ENCODE results near the gene GNB3.

Gene GNB3

DNA sequence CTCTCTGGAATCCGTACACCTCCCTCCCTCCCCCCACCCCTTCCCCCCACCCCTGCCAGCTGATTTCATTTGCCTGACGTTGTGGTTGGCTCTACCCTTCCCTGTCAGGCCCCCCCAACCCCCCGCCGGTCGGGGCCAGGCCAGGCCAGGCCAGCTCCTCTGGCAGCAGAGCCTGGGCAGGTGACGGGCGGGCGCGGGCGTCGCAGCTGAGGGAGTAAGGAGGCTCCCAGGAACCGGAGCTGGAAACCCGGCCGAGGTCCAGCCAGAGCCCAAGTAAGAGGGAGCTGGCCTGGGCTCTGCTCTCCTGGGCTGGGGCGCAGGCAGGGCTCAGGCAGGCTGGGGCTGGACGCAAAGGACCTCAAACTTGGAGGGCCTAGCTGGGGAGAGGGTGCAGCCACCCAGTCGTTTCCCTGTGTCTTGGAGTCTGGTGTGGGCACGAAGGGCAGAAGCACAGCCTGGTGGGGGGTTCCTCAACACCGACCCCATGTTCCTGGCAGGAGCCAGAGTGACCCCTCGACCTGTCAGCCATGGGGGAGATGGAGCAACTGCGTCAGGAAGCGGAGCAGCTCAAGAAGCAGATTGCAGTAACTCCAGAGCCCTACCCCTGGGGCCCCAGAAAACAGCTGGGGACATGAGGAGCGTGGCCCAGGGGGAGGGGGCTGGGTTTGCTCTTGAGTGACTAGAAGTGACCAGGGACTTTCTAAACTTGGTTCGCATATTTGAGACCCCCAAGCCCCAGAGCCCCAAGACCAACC lies at the start of gene GNB3:
Gene GNB3, plus strand, starts transcription at position 165 of the 755 bp plus-strand sequence. Its CDS starts 363 bp downstream, at position 528.
- H3K27me3 ChIP-seq (ENCODE audit: insufficient read depth, low read length), result no peaks in the 10 kb centered on the region
- H3K9ac ChIP-seq (ENCODE audit: low read depth, low read length), result no peak within 1 kb of the TSS
- H3K9me3 ChIP-seq (ENCODE audit: insufficient read depth, low read depth, low read length), result no peaks in the 10 kb centered on the region
- H3K4me1 ChIP-seq (ENCODE audit: insufficient read depth, low read length), result 0 out of 2 replicates have a peak, but pooled peaks cover 4% of the 10 kb centered on the region
- H3K27ac ChIP-seq (ENCODE audit: low read length), result no peak within 1 kb of the TSS
- H3K4me3 ChIP-seq (ENCODE audit: low read length), result no peak within 1 kb of the TSS
- peaks cover 86% of the 10 kb centered on the region for H3K36me3 ChIP-seq (ENCODE audit: insufficient read depth, low read depth, low read length)

DNA sequence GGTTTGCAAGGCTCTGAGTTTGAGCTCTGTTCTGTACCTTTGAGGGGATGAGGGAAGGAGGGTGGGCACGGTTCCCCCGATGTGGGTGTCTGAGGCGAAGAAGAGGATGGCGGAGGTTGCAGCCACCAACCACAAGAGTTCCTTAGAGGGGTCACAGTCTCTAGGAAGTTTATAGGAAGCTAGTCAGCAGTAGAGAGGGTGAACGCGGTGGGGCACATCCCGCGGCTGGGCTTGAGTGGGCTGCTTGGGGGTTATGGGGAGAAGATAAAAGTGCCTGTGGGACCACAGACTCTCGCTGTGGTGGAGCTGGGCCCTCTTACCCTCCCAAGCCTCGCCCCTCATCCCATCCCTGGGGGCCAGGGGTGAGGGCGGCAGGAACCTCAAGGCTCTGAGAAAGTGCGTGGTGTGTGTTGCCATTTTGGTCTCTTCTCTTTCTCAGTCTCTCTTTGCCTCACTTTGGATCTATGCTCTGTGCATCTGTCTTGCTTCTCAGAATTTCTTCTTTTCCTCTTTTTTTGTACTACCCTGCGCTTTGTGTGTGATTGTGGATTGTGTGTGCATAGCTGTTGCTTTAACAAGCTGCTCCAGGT lies 48.7 kb upstream of the GNB3 start:
- Histone ChIP-seq H3K36me3 (ENCODE audit: insufficient read depth, low read depth, low read length) (no peaks in the 10 kb centered on the region), H3K27me3 (ENCODE audit: insufficient read depth, low read length) (no peaks in the 10 kb centered on the region), H3K27ac (ENCODE audit: low read length) (no peak overlapping the region), H3K4me1 (ENCODE audit: insufficient read depth, low read length) (peaks cover 4% of the 10 kb centered on the region; the same call in 1 of the 2 replicates), H3K9me3 (ENCODE audit: insufficient read depth, low read depth, low read length) (no peaks in the 10 kb centered on the region), H3K9ac (ENCODE audit: low read depth, low read length) (no peak overlapping the region), H3K4me3 (ENCODE audit: low read length) (no peak overlapping the region)

DNA sequence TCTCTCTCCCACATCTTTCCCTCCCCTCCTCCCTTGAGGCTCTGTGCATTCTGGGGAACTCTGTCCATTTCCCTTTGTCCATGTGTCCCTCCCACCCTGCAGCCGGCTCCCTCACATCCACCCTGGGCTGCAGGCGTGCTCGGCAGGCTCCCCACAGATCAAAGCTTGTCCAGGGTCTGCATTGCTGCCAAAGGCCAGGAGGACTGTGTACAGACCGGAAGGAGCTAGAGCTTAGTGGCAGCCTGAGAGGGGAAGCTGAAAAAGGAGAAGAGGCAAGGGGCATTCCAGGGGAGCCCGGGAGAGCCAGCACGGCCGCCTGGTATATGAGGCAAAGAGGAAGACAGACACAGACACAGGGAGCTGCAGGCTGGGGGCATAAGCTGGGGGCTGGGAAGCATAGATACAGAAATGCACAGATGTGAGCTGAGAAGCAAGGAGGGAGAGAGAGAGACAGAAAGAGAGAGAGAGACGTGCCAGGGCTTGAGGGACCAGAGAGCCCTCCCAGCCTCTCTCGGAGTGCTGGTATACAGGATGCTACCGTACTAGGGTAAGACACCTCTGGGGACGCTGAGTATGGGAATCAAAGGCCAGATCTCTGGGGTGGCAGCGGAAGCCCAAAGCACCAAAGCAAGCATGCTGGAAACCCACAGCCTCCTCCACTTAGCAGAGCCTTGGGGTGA lies 48.1 kb upstream of the GNB3 start:
- Histone ChIP-seq H3K4me3 (ENCODE audit: low read length) (no peak overlapping the region), H3K9me3 (ENCODE audit: insufficient read depth, low read depth, low read length) (no peaks in the 10 kb centered on the region), H3K27me3 (ENCODE audit: insufficient read depth, low read length) (no peaks in the 10 kb centered on the region), H3K27ac (ENCODE audit: low read length) (no peak overlapping the region), H3K4me1 (ENCODE audit: insufficient read depth, low read length) (no peaks in the 10 kb centered on the region), H3K9ac (ENCODE audit: low read depth, low read length) (no peak overlapping the region), H3K36me3 (ENCODE audit: insufficient read depth, low read depth, low read length) (no peaks in the 10 kb centered on the region)

DNA sequence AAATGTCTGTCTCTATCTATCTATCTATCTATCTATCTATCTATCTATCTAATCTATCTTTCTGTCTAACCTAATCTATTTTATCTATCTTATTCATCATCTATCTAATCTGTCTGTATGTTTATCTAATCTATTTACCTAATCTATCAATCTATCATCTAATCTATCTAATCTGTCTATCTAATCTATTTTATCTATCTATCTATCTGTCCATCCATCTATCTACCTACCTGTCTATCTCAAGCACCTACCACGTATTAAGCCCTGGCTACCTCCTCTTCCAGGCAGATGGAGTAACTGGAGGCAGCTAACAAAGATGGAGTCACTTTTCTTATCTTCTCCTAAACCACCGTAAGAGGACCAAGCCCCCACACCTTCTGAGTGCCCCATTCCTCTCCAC lies 45.6 kb upstream of the GNB3 start:
- H3K9me3 ChIP-seq (ENCODE audit: insufficient read depth, low read depth, low read length), result no peaks in the 10 kb centered on the region
- H3K4me3 ChIP-seq (ENCODE audit: low read length), result no peak overlapping the region
- no peaks in the 10 kb centered on the region for H3K27me3 ChIP-seq (ENCODE audit: insufficient read depth, low read length)
- no peak overlapping the region for H3K9ac ChIP-seq (ENCODE audit: low read depth, low read length)
- no peaks in the 10 kb centered on the region for H3K36me3 ChIP-seq (ENCODE audit: insufficient read depth, low read depth, low read length)
- no peaks in the 10 kb centered on the region for H3K4me1 ChIP-seq (ENCODE audit: insufficient read depth, low read length)
- no peak overlapping the region for H3K27ac ChIP-seq (ENCODE audit: low read length)

DNA sequence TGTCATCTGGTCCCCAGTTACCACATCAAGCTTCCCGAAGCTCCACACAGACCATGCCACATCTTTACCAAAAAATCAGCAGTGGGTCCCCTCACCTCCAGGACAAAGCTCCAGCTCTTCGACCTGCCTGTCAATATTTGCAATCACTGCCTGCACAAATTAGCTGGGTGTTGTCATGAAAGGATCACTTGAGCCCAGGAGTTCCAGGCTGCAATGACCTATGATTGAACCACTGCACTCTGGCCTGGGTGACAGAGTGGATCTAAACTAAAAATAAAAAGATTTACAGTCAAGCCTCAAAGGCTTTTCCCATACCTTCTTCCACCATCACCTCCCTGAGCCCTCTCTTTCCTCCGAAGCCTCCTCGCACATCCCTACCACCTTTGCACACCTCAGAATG lies 44.1 kb upstream of the GNB3 start:
- Histone ChIP-seq H3K27ac (ENCODE audit: low read length) (no peak overlapping the region), H3K9me3 (ENCODE audit: insufficient read depth, low read depth, low read length) (no peaks in the 10 kb centered on the region), H3K27me3 (ENCODE audit: insufficient read depth, low read length) (no peaks in the 10 kb centered on the region), H3K9ac (ENCODE audit: low read depth, low read length) (no peak overlapping the region), H3K4me1 (ENCODE audit: insufficient read depth, low read length) (no peaks in the 10 kb centered on the region), H3K4me3 (ENCODE audit: low read length) (no peak overlapping the region), H3K36me3 (ENCODE audit: insufficient read depth, low read depth, low read length) (no peaks in the 10 kb centered on the region)

DNA sequence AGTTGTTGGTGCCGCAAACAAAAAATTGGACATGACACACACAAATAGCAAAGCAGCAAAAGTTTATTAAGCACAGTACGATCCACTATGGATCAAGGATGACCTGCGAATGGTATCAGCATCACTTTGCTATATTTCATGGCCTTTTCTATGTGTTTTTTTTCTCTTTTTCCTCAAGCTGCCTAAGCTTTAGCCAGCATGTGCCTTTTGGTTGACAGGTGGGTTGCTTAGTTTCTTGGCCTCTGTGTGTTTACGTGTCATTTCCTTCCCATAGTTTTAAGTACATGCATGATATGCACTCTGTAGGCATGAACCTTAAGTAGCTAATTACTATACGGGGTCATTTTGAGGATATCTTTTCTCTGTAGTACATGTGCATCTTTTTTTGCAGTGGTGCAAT lies 41.6 kb upstream of the GNB3 start:
- Histone ChIP-seq H3K4me3 (ENCODE audit: low read length) (no peak overlapping the region), H3K9ac (ENCODE audit: low read depth, low read length) (no peak overlapping the region), H3K4me1 (ENCODE audit: insufficient read depth, low read length) (no peaks in the 10 kb centered on the region), H3K27me3 (ENCODE audit: insufficient read depth, low read length) (no peaks in the 10 kb centered on the region), H3K36me3 (ENCODE audit: insufficient read depth, low read depth, low read length) (no peaks in the 10 kb centered on the region), H3K9me3 (ENCODE audit: insufficient read depth, low read depth, low read length) (no peaks in the 10 kb centered on the region), H3K27ac (ENCODE audit: low read length) (no peak overlapping the region)

DNA sequence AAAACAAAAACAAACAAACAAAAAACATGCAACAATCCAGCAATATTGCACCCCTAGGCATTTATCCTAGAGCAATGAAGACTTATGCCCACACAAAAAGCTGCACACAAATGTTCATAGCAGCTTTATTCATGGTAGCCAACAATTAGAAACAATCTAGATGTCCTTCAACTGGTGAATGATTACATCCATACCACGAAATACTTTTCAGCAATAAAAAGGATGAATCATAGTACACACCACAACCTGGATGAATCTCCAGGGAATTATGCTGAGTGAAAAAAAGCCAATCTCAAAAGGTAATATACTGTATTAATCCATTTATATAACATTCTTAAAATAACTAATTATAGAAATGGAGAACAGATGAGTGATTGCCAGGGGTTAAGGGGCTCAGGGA lies 33.6 kb upstream of the GNB3 start:
- Histone ChIP-seq H3K9ac (ENCODE audit: low read depth, low read length) (no peak overlapping the region), H3K4me1 (ENCODE audit: insufficient read depth, low read length) (no peaks in the 10 kb centered on the region; the same call in 1 of the 2 replicates), H3K4me3 (ENCODE audit: low read length) (no peak overlapping the region), H3K27me3 (ENCODE audit: insufficient read depth, low read length) (no peaks in the 10 kb centered on the region), H3K27ac (ENCODE audit: low read length) (no peak overlapping the region), H3K9me3 (ENCODE audit: insufficient read depth, low read depth, low read length) (no peaks in the 10 kb centered on the region), H3K36me3 (ENCODE audit: insufficient read depth, low read depth, low read length) (no peaks in the 10 kb centered on the region)

DNA sequence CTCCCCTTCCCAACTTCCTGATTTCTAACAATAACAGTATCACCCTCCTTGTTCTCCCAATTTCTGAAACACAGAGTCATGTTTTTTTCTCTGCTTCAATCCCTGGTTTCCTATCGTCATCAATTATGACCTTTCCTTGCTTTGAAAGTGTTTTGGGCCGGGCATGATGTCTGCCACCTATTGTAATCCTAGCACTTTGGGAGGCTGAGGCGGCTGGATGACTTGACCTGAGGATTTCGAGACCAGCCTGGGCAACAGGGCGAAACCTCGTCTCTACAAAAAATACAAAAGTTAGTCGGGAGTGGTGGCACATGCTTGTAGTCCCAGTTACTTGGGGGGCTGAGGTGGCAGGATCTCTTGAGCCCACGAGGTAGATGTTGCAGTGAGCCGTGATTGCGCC lies 31.7 kb upstream of the GNB3 start:
- no peaks in the 10 kb centered on the region for H3K9me3 ChIP-seq (ENCODE audit: insufficient read depth, low read depth, low read length)
- H3K4me1 ChIP-seq (ENCODE audit: insufficient read depth, low read length), result no peaks in the 10 kb centered on the region; the same call in 1 of the 2 replicates
- no peaks in the 10 kb centered on the region for H3K27me3 ChIP-seq (ENCODE audit: insufficient read depth, low read length)
- H3K27ac ChIP-seq (ENCODE audit: low read length), result no peak overlapping the region
- H3K9ac ChIP-seq (ENCODE audit: low read depth, low read length), result no peak overlapping the region
- no peak overlapping the region for H3K4me3 ChIP-seq (ENCODE audit: low read length)
- H3K36me3 ChIP-seq (ENCODE audit: insufficient read depth, low read depth, low read length), result no peaks in the 10 kb centered on the region

DNA sequence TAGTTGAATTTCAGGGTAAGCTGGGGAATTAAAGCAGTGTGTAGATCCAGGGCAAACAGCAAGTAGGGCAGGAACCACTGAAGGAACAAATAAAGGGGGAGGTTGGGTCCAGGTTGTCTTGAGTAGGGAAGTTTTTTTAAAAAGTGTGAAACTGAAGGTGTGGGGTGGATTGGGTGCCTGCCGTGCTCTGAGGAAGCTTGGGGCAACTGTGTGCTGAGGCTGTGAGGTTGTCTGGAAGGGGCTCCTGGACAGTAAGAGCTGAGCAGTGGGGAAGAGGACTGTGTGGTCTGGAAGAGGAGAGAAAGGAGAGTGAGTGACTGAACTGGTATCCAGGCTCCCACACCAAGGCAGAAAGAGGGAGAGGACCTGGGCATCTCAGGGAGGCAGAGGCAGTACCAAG lies 30.0 kb upstream of the GNB3 start:
- Histone ChIP-seq H3K4me3 (ENCODE audit: low read length) (no peak overlapping the region), H3K27me3 (ENCODE audit: insufficient read depth, low read length) (peaks cover 7% of the 10 kb centered on the region; the same call in 1 of the 2 replicates), H3K9ac (ENCODE audit: low read depth, low read length) (no peak overlapping the region), H3K36me3 (ENCODE audit: insufficient read depth, low read depth, low read length) (no peaks in the 10 kb centered on the region), H3K9me3 (ENCODE audit: insufficient read depth, low read depth, low read length) (no peaks in the 10 kb centered on the region), H3K27ac (ENCODE audit: low read length) (no peak overlapping the region), H3K4me1 (ENCODE audit: insufficient read depth, low read length) (no peaks in the 10 kb centered on the region; the same call in 1 of the 2 replicates)

DNA sequence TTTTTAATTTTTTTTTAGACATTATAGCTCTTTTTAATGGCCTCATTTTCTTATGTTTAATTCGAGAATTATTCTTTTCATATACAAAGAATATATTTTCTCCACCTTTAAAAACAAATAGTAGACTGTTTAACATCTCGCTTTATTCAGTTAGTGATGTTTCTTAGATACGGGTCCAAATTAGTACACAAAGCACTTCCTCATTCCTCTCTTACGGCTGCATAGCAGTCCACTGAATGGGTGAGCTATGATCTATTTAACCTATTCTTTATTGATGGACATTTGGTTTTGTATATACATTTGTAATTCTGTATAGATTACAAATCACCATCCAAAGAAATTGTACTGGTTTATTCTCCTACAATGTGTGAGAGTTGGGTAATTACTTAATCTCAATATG lies 27.4 kb upstream of the GNB3 start:
- H3K27me3 ChIP-seq (ENCODE audit: insufficient read depth, low read length), result peaks cover 7% of the 10 kb centered on the region; the same call in 1 of the 2 replicates
- no peak overlapping the region for H3K9ac ChIP-seq (ENCODE audit: low read depth, low read length)
- H3K9me3 ChIP-seq (ENCODE audit: insufficient read depth, low read depth, low read length), result no peaks in the 10 kb centered on the region
- no peak overlapping the region for H3K27ac ChIP-seq (ENCODE audit: low read length)
- no peaks in the 10 kb centered on the region for H3K36me3 ChIP-seq (ENCODE audit: insufficient read depth, low read depth, low read length)
- no peak overlapping the region for H3K4me3 ChIP-seq (ENCODE audit: low read length)
- H3K4me1 ChIP-seq (ENCODE audit: insufficient read depth, low read length), result no peaks in the 10 kb centered on the region; the same call in 1 of the 2 replicates

DNA sequence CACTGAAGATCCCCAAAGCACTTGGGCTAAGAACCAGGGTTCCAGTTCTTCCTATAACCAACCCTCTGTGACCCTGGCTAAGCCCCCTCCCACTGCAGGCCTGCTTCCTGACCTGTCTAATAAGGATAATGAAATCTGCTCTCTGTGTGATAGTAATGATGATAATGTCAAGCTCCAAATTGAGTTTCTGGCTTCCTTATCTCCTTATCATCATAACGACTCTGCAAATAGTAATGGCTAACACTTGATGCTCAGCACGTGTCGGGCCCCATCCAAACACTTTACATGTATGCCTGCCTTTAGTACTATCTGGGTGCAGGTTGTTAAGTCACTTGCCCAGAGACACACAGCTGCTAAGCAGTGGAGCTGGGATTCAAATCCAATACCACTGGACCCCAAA lies 24.1 kb upstream of the GNB3 start:
- H3K9ac ChIP-seq (ENCODE audit: low read depth, low read length), result no peak overlapping the region
- H3K36me3 ChIP-seq (ENCODE audit: insufficient read depth, low read depth, low read length), result no peaks in the 10 kb centered on the region
- no peak overlapping the region for H3K4me3 ChIP-seq (ENCODE audit: low read length)
- H3K27ac ChIP-seq (ENCODE audit: low read length), result no peak overlapping the region
- peaks cover 15% of the 10 kb centered on the region for H3K4me1 ChIP-seq (ENCODE audit: insufficient read depth, low read length)
- H3K9me3 ChIP-seq (ENCODE audit: insufficient read depth, low read depth, low read length), result no peaks in the 10 kb centered on the region
- H3K27me3 ChIP-seq (ENCODE audit: insufficient read depth, low read length), result peaks cover 15% of the 10 kb centered on the region

DNA sequence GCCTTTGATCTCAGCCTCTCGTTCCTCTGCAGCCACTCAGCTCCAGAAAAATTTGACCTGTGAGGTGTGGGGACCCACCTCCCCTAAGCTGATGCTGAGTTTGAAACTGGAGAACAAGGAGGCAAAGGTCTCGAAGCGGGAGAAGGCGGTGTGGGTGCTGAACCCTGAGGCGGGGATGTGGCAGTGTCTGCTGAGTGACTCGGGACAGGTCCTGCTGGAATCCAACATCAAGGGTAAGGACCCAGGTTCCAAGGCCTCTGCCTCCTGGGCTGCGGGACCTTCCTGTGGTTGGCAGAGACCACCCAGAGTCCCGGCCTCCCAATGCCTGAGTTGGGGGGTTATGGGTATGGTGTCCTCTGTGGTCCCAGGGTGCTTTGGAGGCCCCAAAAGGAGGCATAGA lies 23.6 kb upstream of the GNB3 start:
- peaks cover 17% of the 10 kb centered on the region for H3K4me1 ChIP-seq (ENCODE audit: insufficient read depth, low read length)
- H3K9ac ChIP-seq (ENCODE audit: low read depth, low read length), result no peak overlapping the region
- H3K9me3 ChIP-seq (ENCODE audit: insufficient read depth, low read depth, low read length), result no peaks in the 10 kb centered on the region
- peaks cover 17% of the 10 kb centered on the region for H3K27me3 ChIP-seq (ENCODE audit: insufficient read depth, low read length)
- no peak overlapping the region for H3K4me3 ChIP-seq (ENCODE audit: low read length)
- H3K27ac ChIP-seq (ENCODE audit: low read length), result no peak overlapping the region
- H3K36me3 ChIP-seq (ENCODE audit: insufficient read depth, low read depth, low read length), result no peaks in the 10 kb centered on the region
